ENCODE results near the gene SLC23A2.

Gene SLC23A2

DNA sequence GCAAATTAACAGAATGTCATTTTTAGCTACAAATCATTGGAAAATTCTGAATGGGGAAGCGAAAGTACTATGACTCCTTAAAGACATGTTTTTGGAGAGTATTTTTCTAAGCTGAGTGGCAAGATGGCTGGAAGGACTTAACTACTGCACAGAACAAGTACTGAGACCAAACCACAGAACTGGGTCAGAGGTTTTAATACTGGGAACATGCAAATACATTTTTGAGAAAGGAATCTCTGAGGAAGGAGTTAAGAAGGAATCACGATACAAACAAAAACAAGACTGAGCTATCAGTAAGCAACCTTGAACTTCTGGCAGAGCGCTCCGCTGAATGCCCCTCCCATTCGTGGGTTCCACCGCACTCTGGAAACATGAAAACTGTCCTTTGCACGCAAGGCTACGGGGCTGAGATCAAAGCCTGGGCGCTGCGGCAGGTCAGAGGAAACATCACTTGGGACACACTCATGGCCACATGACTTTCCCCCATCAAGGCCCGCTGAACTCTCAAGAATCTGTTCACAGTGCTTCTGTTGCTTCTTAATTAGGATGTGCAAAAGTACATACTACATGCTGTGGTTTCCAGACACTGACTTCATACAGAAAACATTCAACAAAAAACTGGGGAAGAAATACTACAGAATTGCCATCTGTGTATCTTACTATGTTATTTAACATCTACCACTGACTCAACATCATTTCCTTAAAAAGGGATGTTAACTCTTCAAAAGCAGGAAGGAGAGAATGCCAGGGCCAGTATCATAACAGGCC lies 27.8 kb downstream of the SLC23A2 start:
- no peak overlapping the region for H2BK12ac ChIP-seq (ENCODE audit: low read length)

DNA sequence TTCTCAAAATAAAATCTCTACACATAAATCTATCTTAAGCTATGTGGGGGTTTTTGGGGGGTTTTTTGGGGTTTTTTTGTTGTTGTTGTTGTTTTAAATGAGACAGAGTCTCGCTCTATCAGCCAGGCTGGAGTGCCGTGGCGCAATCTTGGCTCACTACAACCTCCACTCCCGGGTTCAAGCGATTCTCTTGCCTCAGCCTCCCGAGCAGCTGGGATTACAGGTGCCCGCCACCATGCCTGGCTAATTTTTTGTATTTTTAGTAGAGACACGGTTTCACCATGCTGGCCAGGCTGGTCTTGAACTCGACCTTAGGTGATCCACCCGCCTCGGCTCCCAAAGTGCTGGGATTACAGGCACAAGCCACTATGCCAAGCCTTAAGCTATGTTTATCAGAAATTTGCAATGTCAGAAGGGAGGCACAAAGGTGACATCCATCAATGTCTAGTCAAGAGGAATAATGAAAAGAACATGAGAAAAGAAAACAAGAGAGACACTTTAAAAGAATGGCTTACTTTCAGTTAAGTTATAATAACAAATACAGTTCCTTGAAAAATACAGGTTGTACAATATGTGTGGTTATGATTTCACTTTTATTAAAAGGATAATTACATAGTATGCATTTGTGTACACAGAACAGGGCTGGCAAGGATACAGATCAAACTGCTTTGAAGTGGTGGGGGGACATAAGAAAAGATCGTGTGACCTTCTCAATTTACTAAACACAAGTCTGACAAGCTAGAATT lies 28.6 kb downstream of the SLC23A2 start:
- Histone ChIP-seq H3K27ac (replicated peaks; ENCODE audit: low read length) (no peak overlapping the region), H3K36me3 (replicated peaks in 1 of 2; ENCODE audit: control insufficient read depth in 2 of 2, insufficient read depth in 2 of 2, low read length in 2 of 2) (peaks cover 0 to 18% of the 10 kb centered on the region in 2 donors), H3K23ac (ENCODE audit: low read depth, low read length, poor library complexity) (no peak overlapping the region), H3K4me2 (ENCODE audit: insufficient read depth, low read length, poor library complexity, severe bottlenecking) (no peak overlapping the region), H3K27me3 (ENCODE audit: control insufficient read depth in 3 of 3, insufficient read depth in 3 of 3, low read depth in 1 of 3, low read length in 3 of 3) (no peaks in the 10 kb centered on the region), H2BK5ac (ENCODE audit: low read length) (no peak overlapping the region), H4K8ac (ENCODE audit: low read depth, low read length) (no peak overlapping the region), H2AK5ac (ENCODE audit: low read depth, low read length) (no peak overlapping the region), H3K9ac (ENCODE audit: low read depth, low read length, poor library complexity) (no peak overlapping the region), H3K14ac (ENCODE audit: low read length) (no peak overlapping the region), H2BK12ac (ENCODE audit: low read length) (no peak overlapping the region), H3K18ac (ENCODE audit: low read length) (no peak overlapping the region), H3K9me3 (replicated peaks in 1 of 2; ENCODE audit: control insufficient read depth in 2 of 2, insufficient read depth in 1 of 2, low read depth in 1 of 2, low read length in 2 of 2) (no peaks in the 10 kb centered on the region), H3K4me3 (ENCODE audit: low read length in 2 of 2) (no peak overlapping the region), H3K4me1 (ENCODE audit: control insufficient read depth in 2 of 2, insufficient read depth in 1 of 2, low read depth in 1 of 2, low read length in 2 of 2) (peaks cover 0 to 4% of the 10 kb centered on the region in 2 donors), H2AFZ (ENCODE audit: low read length) (no peak overlapping the region), H3K79me1 (ENCODE audit: low read depth, low read length) (no peaks in the 10 kb centered on the region), H2BK120ac (ENCODE audit: low read depth, low read length) (no peak overlapping the region), H3K4ac (ENCODE audit: low read length) (no peak overlapping the region), H4K91ac (ENCODE audit: low read depth, low read length, poor library complexity) (no peak overlapping the region), H2BK15ac (ENCODE audit: low read length) (no peak overlapping the region)
- no CpG with 5 or more reads among the region's 12 CpGs for WGBS, 2 donors (ENCODE audit: extremely low coverage in 2 of 2, insufficient read length in 2 of 2, insufficient replicate concordance in 1 of 2)
- no peak for DNase-seq (ENCODE audit: low spot score)

More for the DNA sequence above, 27.8 kb downstream of the SLC23A2 start:
- Histone ChIP-seq H3K79me1 (ENCODE audit: low read depth, low read length) (no peaks in the 10 kb centered on the region), H2BK15ac (ENCODE audit: low read length) (no peak overlapping the region), H3K27me3 (ENCODE audit: control insufficient read depth in 3 of 3, insufficient read depth in 3 of 3, low read depth in 1 of 3, low read length in 3 of 3) (no peaks in the 10 kb centered on the region), H3K9me3 (replicated peaks in 1 of 2; ENCODE audit: control insufficient read depth in 2 of 2, insufficient read depth in 1 of 2, low read depth in 1 of 2, low read length in 2 of 2) (no peaks in the 10 kb centered on the region), H3K4ac (ENCODE audit: low read length) (no peak overlapping the region), H3K4me2 (ENCODE audit: insufficient read depth, low read length, poor library complexity, severe bottlenecking) (no peak overlapping the region), H3K23ac (ENCODE audit: low read depth, low read length, poor library complexity) (no peak overlapping the region), H3K4me1 (ENCODE audit: control insufficient read depth in 2 of 2, insufficient read depth in 1 of 2, low read depth in 1 of 2, low read length in 2 of 2) (peaks cover 5 to 7% of the 10 kb centered on the region in 2 donors), H2BK5ac (ENCODE audit: low read length) (no peak overlapping the region), H2BK120ac (ENCODE audit: low read depth, low read length) (no peak overlapping the region), H4K91ac (ENCODE audit: low read depth, low read length, poor library complexity) (no peak overlapping the region), H3K14ac (ENCODE audit: low read length) (no peak overlapping the region), H3K4me3 (ENCODE audit: low read length in 2 of 2) (no peak overlapping the region), H2AFZ (ENCODE audit: low read length) (no peak overlapping the region), H3K9ac (ENCODE audit: low read depth, low read length, poor library complexity) (no peak overlapping the region), H3K27ac (replicated peaks; ENCODE audit: low read length) (no peak overlapping the region), H2AK5ac (ENCODE audit: low read depth, low read length) (no peak overlapping the region), H4K8ac (ENCODE audit: low read depth, low read length) (no peak overlapping the region), H3K18ac (ENCODE audit: low read length) (no peak overlapping the region), H3K36me3 (replicated peaks in 1 of 2; ENCODE audit: control insufficient read depth in 2 of 2, insufficient read depth in 2 of 2, low read length in 2 of 2) (peaks cover 0 to 14% of the 10 kb centered on the region in 2 donors)
- no peak for DNase-seq (ENCODE audit: low spot score)
- no CpG with 5 or more reads among the region's 11 CpGs for WGBS, 2 donors (ENCODE audit: extremely low coverage in 2 of 2, insufficient read length in 2 of 2, insufficient replicate concordance in 1 of 2)

DNA sequence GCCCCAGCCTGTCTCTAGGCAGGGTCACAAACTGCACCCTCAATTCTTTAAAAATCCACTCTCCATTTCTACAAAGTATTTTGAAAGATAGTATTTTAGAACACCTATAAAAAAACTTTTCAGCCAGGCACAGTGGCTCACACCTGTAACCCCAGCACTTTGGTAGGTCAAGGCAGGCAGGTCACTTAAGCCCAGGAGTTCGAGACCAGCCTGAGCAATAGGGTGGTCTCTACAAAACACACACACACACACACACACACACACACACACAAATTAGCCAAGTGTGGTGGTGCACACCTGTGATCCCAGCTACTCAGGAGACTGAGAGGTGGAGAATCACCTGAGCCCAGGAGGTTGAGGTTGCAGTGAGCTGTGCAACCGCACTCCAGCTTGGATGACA lies 30.2 kb downstream of the SLC23A2 start:
- Histone ChIP-seq H3K79me1 (ENCODE audit: low read depth, low read length) (no peaks in the 10 kb centered on the region), H3K27me3 (ENCODE audit: control insufficient read depth in 3 of 3, insufficient read depth in 3 of 3, low read depth in 1 of 3, low read length in 3 of 3) (no peaks in the 10 kb centered on the region), H4K91ac (ENCODE audit: low read depth, low read length, poor library complexity) (no peak overlapping the region), H3K36me3 (replicated peaks in 1 of 2; ENCODE audit: control insufficient read depth in 2 of 2, insufficient read depth in 2 of 2, low read length in 2 of 2) (peaks cover 0 to 18% of the 10 kb centered on the region in 2 donors), H3K14ac (ENCODE audit: low read length) (no peak overlapping the region), H3K9ac (ENCODE audit: low read depth, low read length, poor library complexity) (no peak overlapping the region), H2BK12ac (ENCODE audit: low read length) (no peak overlapping the region), H3K23ac (ENCODE audit: low read depth, low read length, poor library complexity) (no peak overlapping the region), H2BK5ac (ENCODE audit: low read length) (no peak overlapping the region), H2BK15ac (ENCODE audit: low read length) (no peak overlapping the region), H2AFZ (ENCODE audit: low read length) (no peak overlapping the region), H4K8ac (ENCODE audit: low read depth, low read length) (no peak overlapping the region), H3K4me2 (ENCODE audit: insufficient read depth, low read length, poor library complexity, severe bottlenecking) (no peak overlapping the region), H3K9me3 (replicated peaks in 1 of 2; ENCODE audit: control insufficient read depth in 2 of 2, insufficient read depth in 1 of 2, low read depth in 1 of 2, low read length in 2 of 2) (no peaks in the 10 kb centered on the region), H3K18ac (ENCODE audit: low read length) (no peak overlapping the region), H3K4ac (ENCODE audit: low read length) (no peak overlapping the region), H2BK120ac (ENCODE audit: low read depth, low read length) (no peak overlapping the region), H2AK5ac (ENCODE audit: low read depth, low read length) (no peak overlapping the region), H3K4me1 (ENCODE audit: control insufficient read depth in 2 of 2, insufficient read depth in 1 of 2, low read depth in 1 of 2, low read length in 2 of 2) (peaks cover 0 to 4% of the 10 kb centered on the region in 2 donors), H3K27ac (replicated peaks; ENCODE audit: low read length) (no peak overlapping the region), H3K4me3 (ENCODE audit: low read length in 2 of 2) (no peak overlapping the region)
- DNase-seq (ENCODE audit: low spot score): no peak
- WGBS, 2 donors (ENCODE audit: extremely low coverage in 2 of 2, insufficient read length in 2 of 2, insufficient replicate concordance in 1 of 2): no CpG with 5 or more reads among the region's 2 CpGs

DNA sequence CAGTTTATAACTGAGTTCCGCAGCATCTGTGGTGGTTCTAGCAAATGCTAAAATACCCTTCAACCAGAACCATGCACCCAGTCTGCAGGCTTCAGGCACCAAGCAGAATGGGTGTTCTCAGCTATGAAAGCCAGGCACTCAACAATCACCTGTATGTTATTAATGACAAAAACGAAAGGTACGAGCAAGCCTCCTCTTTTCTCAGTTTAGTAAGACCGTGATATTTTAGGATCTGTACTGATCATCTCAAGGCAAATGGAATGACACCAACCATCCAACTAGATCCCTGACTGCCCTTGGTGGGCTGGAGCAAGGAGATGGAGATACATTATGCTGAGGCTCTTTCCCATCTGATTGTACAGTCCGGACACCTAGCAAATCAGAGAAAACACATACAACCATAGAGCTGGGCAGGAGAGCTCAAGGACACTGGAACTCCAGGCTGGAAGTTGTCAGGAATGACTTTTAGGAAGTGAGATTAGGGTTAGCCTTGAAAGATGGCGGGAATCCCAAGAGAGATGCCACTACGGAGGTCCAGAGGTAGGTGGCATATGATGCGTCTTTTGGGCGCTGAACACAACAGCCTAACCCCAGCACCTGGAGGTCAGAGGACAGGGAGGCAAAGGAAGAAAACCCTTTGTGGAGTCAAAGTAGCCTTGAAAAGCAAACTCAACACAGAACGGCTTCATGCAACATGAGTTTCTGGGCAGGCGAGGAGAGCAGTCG lies 33.4 kb downstream of the SLC23A2 start:
- Histone ChIP-seq H2BK120ac (ENCODE audit: low read depth, low read length) (no peak overlapping the region), H3K18ac (ENCODE audit: low read length) (no peak overlapping the region), H2AK5ac (ENCODE audit: low read depth, low read length) (no peak overlapping the region), H3K23ac (ENCODE audit: low read depth, low read length, poor library complexity) (no peak overlapping the region), H3K4ac (ENCODE audit: low read length) (no peak overlapping the region), H3K36me3 (replicated peaks in 1 of 2; ENCODE audit: control insufficient read depth in 2 of 2, insufficient read depth in 2 of 2, low read length in 2 of 2) (peaks cover 0 to 18% of the 10 kb centered on the region in 2 donors), H2BK5ac (ENCODE audit: low read length) (no peak overlapping the region), H2AFZ (ENCODE audit: low read length) (no peak overlapping the region), H3K4me2 (ENCODE audit: insufficient read depth, low read length, poor library complexity, severe bottlenecking) (no peak overlapping the region), H3K9ac (ENCODE audit: low read depth, low read length, poor library complexity) (no peak overlapping the region), H3K9me3 (replicated peaks in 1 of 2; ENCODE audit: control insufficient read depth in 2 of 2, insufficient read depth in 1 of 2, low read depth in 1 of 2, low read length in 2 of 2) (no peaks in the 10 kb centered on the region), H4K8ac (ENCODE audit: low read depth, low read length) (no peak overlapping the region), H3K4me1 (ENCODE audit: control insufficient read depth in 2 of 2, insufficient read depth in 1 of 2, low read depth in 1 of 2, low read length in 2 of 2) (no peaks in the 10 kb centered on the region), H2BK12ac (ENCODE audit: low read length) (no peak overlapping the region), H3K27me3 (ENCODE audit: control insufficient read depth in 3 of 3, insufficient read depth in 3 of 3, low read depth in 1 of 3, low read length in 3 of 3) (no peaks in the 10 kb centered on the region), H3K4me3 (ENCODE audit: low read length in 2 of 2) (no peak overlapping the region), H4K91ac (ENCODE audit: low read depth, low read length, poor library complexity) (no peak overlapping the region), H2BK15ac (ENCODE audit: low read length) (no peak overlapping the region), H3K79me1 (ENCODE audit: low read depth, low read length) (no peaks in the 10 kb centered on the region), H3K27ac (replicated peaks; ENCODE audit: low read length) (no peak overlapping the region), H3K14ac (ENCODE audit: low read length) (no peak overlapping the region)
- no peak for DNase-seq (ENCODE audit: low spot score)
- WGBS, 2 donors (ENCODE audit: extremely low coverage in 2 of 2, insufficient read length in 2 of 2, insufficient replicate concordance in 1 of 2): no CpG with 5 or more reads among the region's 12 CpGs

All from neuronal stem cell (in vitro differentiated cells).